ENCODE measurements around the gene KRT4.

- TF ChIP-seq CTCF (conservative IDR thresholded peaks at IDR 0.05; ENCODE audit: low read depth, low read length) (no peak), EZH2 (IDR thresholded peaks at IDR 0.05; ENCODE audit: low read length, unreplicated experiment) (no peak)
Observed at GRCh38 chr12:52834727-52835001, 20.7 kb upstream of the KRT4 start.
